ENCODE results near the gene PRDM11.

- no peak for TF ChIP-seq POLR2AphosphoS5 (IDR thresholded peaks at IDR 0.05; ENCODE audit: low read depth, low read length)
- no peak for TF ChIP-seq POLR2A (IDR thresholded peaks at IDR 0.05; ENCODE audit: low read depth, low read length)
- TF ChIP-seq TAF1 (IDR thresholded peaks at IDR 0.05; ENCODE audit: low read depth, low read length), result no peak
Measured at GRCh38 chr11:45151362-45151982, 5.0 kb downstream of the PRDM11 start.
